Measurements from ENCODE around the gene NGEF. TPM values are rescaled to one million over a fixed set of nuclear protein-coding genes. Genes with fewer than 3 reads are reported as not detected.

Gene NGEF
- total and polyA plus RNA-seq, 8 donors = 3.3 to 7.1 (median 5.4) TPM

GRCh38 chr2:232863996-232864395, 149.1 kb downstream of the NGEF start:
- FAIRE-seq (no peak), ATAC-seq (no peak), DNase-seq (no peak)
- Histone ChIP-seq H3K9me3 (no peaks in the 10 kb centered on the region), H3K4me1 (no peaks in the 10 kb centered on the region), H3K27ac (no peak overlapping the region), H3K36me3 (peaks cover 0 to 4% (median 0%) of the 10 kb centered on the region in 3 donors), H3K4me3 (no peak overlapping the region), H3K27me3 (no peaks in the 10 kb centered on the region)
- WGBS, 2 donors = 92 to 98% methylated on average over 2 of the region's 2 CpGs
- TF ChIP-seq, protein P1, sequence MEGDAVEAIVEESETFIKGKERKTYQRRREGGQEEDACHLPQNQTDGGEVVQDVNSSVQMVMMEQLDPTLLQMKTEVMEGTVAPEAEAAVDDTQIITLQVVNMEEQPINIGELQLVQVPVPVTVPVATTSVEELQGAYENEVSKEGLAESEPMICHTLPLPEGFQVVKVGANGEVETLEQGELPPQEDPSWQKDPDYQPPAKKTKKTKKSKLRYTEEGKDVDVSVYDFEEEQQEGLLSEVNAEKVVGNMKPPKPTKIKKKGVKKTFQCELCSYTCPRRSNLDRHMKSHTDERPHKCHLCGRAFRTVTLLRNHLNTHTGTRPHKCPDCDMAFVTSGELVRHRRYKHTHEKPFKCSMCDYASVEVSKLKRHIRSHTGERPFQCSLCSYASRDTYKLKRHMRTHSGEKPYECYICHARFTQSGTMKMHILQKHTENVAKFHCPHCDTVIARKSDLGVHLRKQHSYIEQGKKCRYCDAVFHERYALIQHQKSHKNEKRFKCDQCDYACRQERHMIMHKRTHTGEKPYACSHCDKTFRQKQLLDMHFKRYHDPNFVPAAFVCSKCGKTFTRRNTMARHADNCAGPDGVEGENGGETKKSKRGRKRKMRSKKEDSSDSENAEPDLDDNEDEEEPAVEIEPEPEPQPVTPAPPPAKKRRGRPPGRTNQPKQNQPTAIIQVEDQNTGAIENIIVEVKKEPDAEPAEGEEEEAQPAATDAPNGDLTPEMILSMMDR (IDR thresholded peaks at IDR 0.05) = no peak
- intact Hi-C loops (cut with DNase I) = no loop called here

GRCh38 chr2:232861353-232861752, 151.7 kb downstream of the NGEF start:
- intact Hi-C loops (cut with DNase I) = no loop called here
- H3K27ac ChIP-seq = no peak overlapping the region
- H3K9me3 ChIP-seq = no peaks in the 10 kb centered on the region
- 96 to 97% methylated on average over 5 of the region's 5 CpGs for WGBS, 2 donors
- H3K4me3 ChIP-seq = no peak overlapping the region
- ATAC-seq = no peak
- no peaks in the 10 kb centered on the region for H3K27me3 ChIP-seq
- TF ChIP-seq, protein P1 (IDR thresholded peaks at IDR 0.05) = no peak
- no peak for FAIRE-seq
- no peaks in the 10 kb centered on the region for H3K4me1 ChIP-seq
- DNase-seq = no peak
- H3K36me3 ChIP-seq = peaks cover 0 to 27% (median 8%) of the 10 kb centered on the region in 3 donors

DNA sequence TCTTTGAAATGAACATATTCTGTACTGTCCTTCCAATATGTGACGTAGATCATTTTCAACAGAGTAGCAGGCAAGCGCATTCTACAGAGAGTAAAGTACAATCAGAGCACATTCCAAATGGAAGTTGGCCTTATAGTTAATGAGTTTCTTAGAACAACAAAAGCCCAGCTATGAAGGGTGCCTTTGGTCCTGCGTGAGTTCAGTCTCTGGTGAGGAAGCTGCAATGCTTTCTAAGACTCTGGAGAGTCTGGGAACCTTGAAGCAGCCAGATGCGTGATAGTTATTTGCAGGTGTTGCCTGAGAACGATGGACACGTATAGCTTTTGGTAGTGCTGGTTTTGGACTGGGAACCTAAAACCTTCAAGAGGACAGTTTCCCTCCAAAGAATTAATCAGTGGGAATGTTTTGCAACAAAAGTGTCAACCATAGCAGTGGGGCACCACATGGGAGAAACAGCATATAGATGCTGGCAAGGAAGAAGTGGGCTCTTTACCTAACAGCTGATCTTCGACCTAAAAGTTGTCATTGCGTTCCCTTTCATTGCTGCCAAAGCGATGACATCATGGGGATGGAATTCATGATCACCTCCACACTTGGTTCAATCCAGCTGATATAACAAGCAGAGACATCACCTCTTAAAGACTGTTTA, 152.3 kb downstream of the NGEF start:
- Histone ChIP-seq H3K27ac (no peak overlapping the region), H3K27me3 (no peaks in the 10 kb centered on the region), H3K9me3 (no peaks in the 10 kb centered on the region), H3K36me3 (peaks cover 0 to 34% (median 8%) of the 10 kb centered on the region in 3 donors), H3K4me1 (no peaks in the 10 kb centered on the region), H3K4me3 (no peak overlapping the region)
- no peak for DNase-seq
- TF ChIP-seq, protein P1 (IDR thresholded peaks at IDR 0.05) = no peak
- intact Hi-C loops (cut with DNase I) = no loop called here
- FAIRE-seq = no peak
- 86 to 90% methylated on average over 9 of the region's 9 CpGs for WGBS, 2 donors
- ATAC-seq = no peak

DNA sequence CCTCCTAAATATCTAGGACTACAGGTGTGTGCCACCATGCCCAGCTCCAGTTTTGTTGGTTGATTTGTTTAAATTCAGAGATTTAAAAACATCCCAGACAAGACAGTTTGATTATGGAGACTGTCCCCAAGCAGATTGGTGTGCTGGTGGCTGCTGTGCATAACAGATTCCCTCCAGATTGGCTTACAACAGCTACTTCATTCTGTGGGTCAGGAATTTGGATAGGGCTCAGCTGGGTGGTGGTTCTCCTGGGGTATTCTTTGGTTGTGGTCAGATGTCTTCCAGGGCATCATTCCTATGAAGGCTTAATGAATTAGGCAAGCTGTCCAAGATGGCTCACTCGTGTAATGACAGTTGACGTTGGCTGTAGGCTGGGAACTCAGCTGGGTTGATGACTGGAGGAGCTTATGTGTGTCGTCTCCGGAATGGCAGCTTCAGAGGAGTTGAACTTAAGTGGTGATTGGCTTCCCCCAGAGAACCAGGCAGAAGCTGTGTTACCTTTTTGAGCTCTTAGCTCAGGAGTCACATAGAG, 153.6 kb downstream of the NGEF start:
- DNase-seq (no peak), FAIRE-seq (no peak), ATAC-seq (no peak)
- TF ChIP-seq, protein P1 (IDR thresholded peaks at IDR 0.05) = no peak
- Histone ChIP-seq H3K27me3 (no peaks in the 10 kb centered on the region), H3K4me1 (no peaks in the 10 kb centered on the region), H3K9me3 (no peaks in the 10 kb centered on the region), H3K4me3 (no peak overlapping the region), H3K36me3 (peaks cover 0 to 36% (median 8%) of the 10 kb centered on the region in 3 donors), H3K27ac (no peak overlapping the region)
- WGBS, 2 donors = 91 to 95% methylated on average over 4 of the region's 4 CpGs
- intact Hi-C loops (cut with DNase I) = no loop called here

DNA sequence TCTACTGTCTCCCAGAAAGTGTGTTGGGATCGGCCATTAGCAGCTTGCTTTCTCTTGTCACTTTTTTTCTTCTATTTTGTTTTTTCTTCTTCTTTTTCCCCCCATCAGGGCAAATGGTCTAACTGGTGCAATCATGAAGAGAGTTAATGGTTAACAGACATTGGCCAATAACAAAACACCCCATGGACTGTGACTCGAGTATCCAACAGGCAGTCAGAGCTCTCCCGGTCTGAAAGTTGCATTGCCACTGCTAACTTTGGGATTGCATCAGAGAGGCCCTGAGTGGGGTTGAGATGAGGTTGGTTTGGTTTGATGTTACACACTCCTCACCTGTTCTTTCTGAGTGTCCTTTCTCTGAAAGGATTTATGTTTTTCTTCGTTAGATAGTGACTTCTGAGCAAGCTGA, 155.9 kb downstream of the NGEF start:
- TF ChIP-seq, protein P1 (IDR thresholded peaks at IDR 0.05) = no peak
- no peak for FAIRE-seq
- Histone ChIP-seq H3K27me3 (no peaks in the 10 kb centered on the region), H3K36me3 (peaks cover 0 to 36% (median 8%) of the 10 kb centered on the region in 3 donors), H3K4me1 (no peaks in the 10 kb centered on the region), H3K27ac (no peak overlapping the region), H3K9me3 (no peaks in the 10 kb centered on the region), H3K4me3 (no peak overlapping the region)
- WGBS, 2 donors = 48 to 53% methylated on average over 4 of the region's 4 CpGs
- ATAC-seq = peak; percentile 35 to 58 (median 51)
- intact Hi-C loops (cut with DNase I) = no loop called here
- DNase-seq = no peak
